ENCODE data around the gene PRUNE2.
"Not testable (repeated sequence)": the region's sequence is repeated elsewhere in the genome, so short reads cannot be mapped to it uniquely, and the experiment has no call there.

The PRUNE2 gene

GRCh38 chr9:76751001-76751400 is 154.9 kb downstream of the PRUNE2 start:
- no peak for TF ChIP-seq CTCF (IDR thresholded peaks at IDR 0.05; ENCODE audit: low read depth, low read length, missing control alignments)
- no peak overlapping the region for H3K4me3 ChIP-seq (ENCODE audit: low read depth, low read length)
- in situ Hi-C loops (cut with HindIII; ENCODE audit: low sequenced_read_pairs), result no loop called here
- DNase-seq (ENCODE audit: low read depth), result no peak

- no peak for TF ChIP-seq CTCF (IDR thresholded peaks at IDR 0.05; ENCODE audit: low read depth, low read length, missing control alignments)
- in situ Hi-C loops (cut with HindIII; ENCODE audit: low sequenced_read_pairs), result no loop called here
- no peak for DNase-seq (ENCODE audit: low read depth)
- H3K4me3 ChIP-seq (ENCODE audit: low read depth, low read length), result no peak overlapping the region
Measured at GRCh38 chr9:76744336-76744735, 161.6 kb downstream of the PRUNE2 start.

GRCh38 chr9:76743931-76744330 is 162.0 kb downstream of the PRUNE2 start:
- in situ Hi-C loops (cut with HindIII; ENCODE audit: low sequenced_read_pairs), result no loop called here
- no peak for DNase-seq (ENCODE audit: low read depth)
- no peak for TF ChIP-seq CTCF (IDR thresholded peaks at IDR 0.05; ENCODE audit: low read depth, low read length, missing control alignments)
- no peak overlapping the region for H3K4me3 ChIP-seq (ENCODE audit: low read depth, low read length)

GRCh38 chr9:76742890-76743289 is 163.0 kb downstream of the PRUNE2 start:
- in situ Hi-C loops (cut with HindIII; ENCODE audit: low sequenced_read_pairs); DNase-seq (ENCODE audit: low read depth); H3K4me3 ChIP-seq (ENCODE audit: low read depth, low read length): not testable (repeated sequence)

- in situ Hi-C loops (cut with HindIII; ENCODE audit: low sequenced_read_pairs), result no loop called here
- TF ChIP-seq CTCF (IDR thresholded peaks at IDR 0.05; ENCODE audit: low read depth, low read length, missing control alignments), result no peak
- no peak overlapping the region for H3K4me3 ChIP-seq (ENCODE audit: low read depth, low read length)
- no peak for DNase-seq (ENCODE audit: low read depth)
Measured at GRCh38 chr9:76741524-76741923, 164.4 kb downstream of the PRUNE2 start.

- H3K4me3 ChIP-seq (ENCODE audit: low read depth, low read length), result no peak overlapping the region
- in situ Hi-C loops (cut with HindIII; ENCODE audit: low sequenced_read_pairs), result no loop called here
- no peak for TF ChIP-seq CTCF (IDR thresholded peaks at IDR 0.05; ENCODE audit: low read depth, low read length, missing control alignments)
- DNase-seq (ENCODE audit: low read depth), result no peak
Measured at GRCh38 chr9:76738402-76738801, 167.5 kb downstream of the PRUNE2 start.

- DNase-seq (ENCODE audit: low read depth), result no peak
- TF ChIP-seq CTCF (IDR thresholded peaks at IDR 0.05; ENCODE audit: low read depth, low read length, missing control alignments), result no peak
- in situ Hi-C loops (cut with HindIII; ENCODE audit: low sequenced_read_pairs), result no loop called here
- H3K4me3 ChIP-seq (ENCODE audit: low read depth, low read length), result no peak overlapping the region
Measured at GRCh38 chr9:76737154-76737902, 168.6 kb downstream of the PRUNE2 start.

Measured in astrocyte of the cerebellum (primary cell).